Measurements from ENCODE around the gene CHST1.

DNA sequence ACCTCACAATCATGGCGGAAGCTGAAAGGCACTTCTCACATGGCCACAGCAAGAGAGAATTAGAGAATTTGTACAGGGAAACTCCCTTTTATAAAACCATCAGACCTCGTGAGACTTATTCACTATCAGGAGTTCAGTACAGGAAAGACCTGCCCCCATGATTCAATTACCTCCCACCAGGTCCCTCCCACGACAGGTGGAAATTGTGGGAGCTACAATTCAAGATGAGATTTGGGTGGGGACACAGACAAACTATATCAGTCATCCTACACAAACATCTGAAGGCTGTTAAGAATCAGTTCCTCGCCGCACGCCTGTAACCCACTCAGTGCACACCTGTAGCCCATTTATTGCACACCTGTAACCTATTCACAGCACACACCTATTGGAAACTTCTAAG is 39.8 kb downstream of the CHST1 start:
- TF ChIP-seq CTCF (conservative IDR thresholded peaks at IDR 0.05; ENCODE audit: low read length), result no peak
- TF ChIP-seq EZH2phosphoT487 (IDR thresholded peaks at IDR 0.05; ENCODE audit: borderline replicate concordance, low read depth, low read length), result no peak

Data from OCI-LY7 (cell line).